Fibroblast of lung (primary cell): ENCODE data around the gene GRIK2. TPM values are rescaled to one million over a fixed set of nuclear protein-coding genes. Genes with fewer than 3 reads are reported as not detected.

ENCODE experiments used
- DNase-seq, 2 donors: peaks; one replicate each; pipeline versions ENCODE4 v3.0.0 to v3.0.0-alpha.2; 2010; ENCODE audit warnings: low read depth in 2 of 2
- H2AFZ ChIP-seq: 2 replicates; pipeline ENCODE4 v1.5.1; 2012; ENCODE audit warnings: low read length, control low read depth, inconsistent platforms
- H3K27ac ChIP-seq: 2 replicates; pipeline ENCODE4 v1.5.1; 2011; ENCODE audit warnings: low read length, control low read depth; ENCODE audit not compliant: insufficient read depth
- H3K27me3 ChIP-seq: 2 replicates; pipeline ENCODE4 v1.5.1; 2011; ENCODE audit warnings: mild to moderate bottlenecking, low read length; ENCODE audit not compliant: control insufficient read depth, insufficient read depth
- H3K36me3 ChIP-seq: 2 replicates; pipeline ENCODE4 v1.5.1; 2011; ENCODE audit warnings: low read length; ENCODE audit not compliant: control insufficient read depth, insufficient read depth
- H3K4me1 ChIP-seq: 2 replicates; pipeline ENCODE4 v1.5.1; 2011; ENCODE audit warnings: low read length; ENCODE audit not compliant: control insufficient read depth, insufficient read depth; ENCODE audit errors: extremely low read depth
- H3K4me2 ChIP-seq: 2 replicates; pipeline ENCODE4 v1.5.1; 2011; ENCODE audit warnings: low read length, control low read depth; ENCODE audit not compliant: insufficient read depth; ENCODE audit errors: extremely low read depth
- H3K4me3 ChIP-seq, 4 experiments: fragments of 200-600 bp in 1 of 4; sonication (generic) in 1 of 4; replicated peaks in 1 of 4; 2 replicates each; pipeline ENCODE4 v1.5.1; 2011 to 2016; ENCODE audit warnings: low read length in 4 of 4, low read depth in 3 of 4, mild to moderate bottlenecking in 3 of 4, control low read depth in 2 of 4, inconsistent platforms in 1 of 4, mixed read lengths in 1 of 4; ENCODE audit not compliant: insufficient read depth in 1 of 4; ENCODE audit errors: control extremely low read depth in 1 of 4
- H3K79me2 ChIP-seq: 2 replicates; pipeline ENCODE4 v1.5.1; 2012; ENCODE audit warnings: mild to moderate bottlenecking, low read length, inconsistent platforms; ENCODE audit not compliant: control insufficient read depth, insufficient read depth
- H3K9ac ChIP-seq: 2 replicates; pipeline ENCODE4 v1.5.1; 2011; ENCODE audit warnings: mild to moderate bottlenecking, low read length, control low read depth; ENCODE audit not compliant: insufficient read depth
- H3K9me3 ChIP-seq: 2 replicates; pipeline ENCODE4 v1.5.1; 2012; ENCODE audit warnings: low read depth, low read length; ENCODE audit not compliant: control insufficient read depth, insufficient read depth
- H4K20me1 ChIP-seq: 2 replicates; pipeline ENCODE4 v1.5.1; 2011; ENCODE audit warnings: low read length; ENCODE audit not compliant: control insufficient read depth, insufficient read depth; ENCODE audit errors: extremely low read depth
- CTCF ChIP-seq, 2 donors: IDR thresholded peaks in 1 of 2; conservative IDR thresholded peaks in 1 of 2; 1 replicate in 1 of 2; 2 replicates in 1 of 2; pipeline ENCODE4 v1.5.1; 2011 to 2012; ENCODE audit warnings: low read length in 2 of 2, control low read depth in 1 of 2, inconsistent platforms in 1 of 2, low read depth in 1 of 2, mild to moderate bottlenecking in 1 of 2
- EZH2 ChIP-seq: IDR thresholded peaks from 2 replicates; pipeline ENCODE4 v1.5.1; 2012; ENCODE audit warnings: low read length, control low read depth, mild to moderate bottlenecking; ENCODE audit errors: missing control alignments
- polyA plus RNA-seq, 2 donors: library from polyadenylated mRNA; depleted of rRNA in 1 of 2; stranded (reverse) in 1 of 2; unstranded in 1 of 2; fragments of >200 nt; gene quantifications; 2 replicates each; pipeline ENCODE4 v1.2.1, GENCODE V29; 2011 to 2012; ENCODE audit warnings: missing spikeins in 1 of 2
- total RNA-seq: library from RNA; depleted of rRNA; stranded (reverse); fragments of >200 nt; gene quantifications from 2 replicates; pipeline ENCODE4 v1.2.1, GENCODE V29; 2014

The GRIK2 gene
- total and polyA plus RNA-seq, 2 donors (not counting 1 experiment from before 2014, with no cell fraction given): 0.33 to 0.40 TPM

GRCh38 chr6:101645770-101646169 lies 252.3 kb downstream of the GRIK2 start:
- no peaks in the 10 kb centered on the region for H3K4me1 ChIP-seq

GRCh38 chr6:101650402-101651100 lies 257.0 kb downstream of the GRIK2 start:
- H3K36me3 ChIP-seq: no peaks in the 10 kb centered on the region
- TF ChIP-seq CTCF (conservative IDR thresholded peaks at IDR 0.05 in 1 of 2, IDR thresholded peaks at IDR 0.05 in 1 of 2; ENCODE audit: low read depth in 1 of 2, low read length in 2 of 2) (no peak), EZH2 (no peak)
- H3K79me2 ChIP-seq: no peaks in the 10 kb centered on the region

More at GRCh38 chr6:101645770-101646169, 252.3 kb downstream of the GRIK2 start:
- H3K27ac ChIP-seq: no peak overlapping the region
- no peak overlapping the region for H2AFZ ChIP-seq
- no peaks in the 10 kb centered on the region for H3K79me2 ChIP-seq
- H3K9me3 ChIP-seq: no peaks in the 10 kb centered on the region
- H3K4me2 ChIP-seq: no peak overlapping the region
- no peak for DNase-seq
- H3K4me3 ChIP-seq: no peak overlapping the region
- no peaks in the 10 kb centered on the region for H3K27me3 ChIP-seq
- H3K36me3 ChIP-seq: no peaks in the 10 kb centered on the region
- TF ChIP-seq CTCF (conservative IDR thresholded peaks at IDR 0.05 in 1 of 2, IDR thresholded peaks at IDR 0.05 in 1 of 2; ENCODE audit: low read depth in 1 of 2, low read length in 2 of 2): no peak
- TF ChIP-seq EZH2: no peak
- H4K20me1 ChIP-seq: no peaks in the 10 kb centered on the region
- H3K9ac ChIP-seq: no peak overlapping the region

GRCh38 chr6:101652079-101652478 lies 258.6 kb downstream of the GRIK2 start:
- H3K4me3 ChIP-seq: no peak overlapping the region
- H3K9me3 ChIP-seq: no peaks in the 10 kb centered on the region
- no peaks in the 10 kb centered on the region for H3K27me3 ChIP-seq
- no peak overlapping the region for H3K9ac ChIP-seq
- H4K20me1 ChIP-seq: no peaks in the 10 kb centered on the region
- DNase-seq: no peak
- no peak for TF ChIP-seq EZH2
- no peak overlapping the region for H3K27ac ChIP-seq
- H2AFZ ChIP-seq: no peak overlapping the region
- no peaks in the 10 kb centered on the region for H3K79me2 ChIP-seq
- H3K4me1 ChIP-seq: no peaks in the 10 kb centered on the region
- H3K36me3 ChIP-seq: no peaks in the 10 kb centered on the region
- H3K4me2 ChIP-seq: no peak overlapping the region

More at GRCh38 chr6:101650402-101651100, 257.0 kb downstream of the GRIK2 start:
- Histone ChIP-seq H4K20me1 (no peaks in the 10 kb centered on the region), H3K27me3 (no peaks in the 10 kb centered on the region), H3K9ac (no peak overlapping the region), H3K4me2 (no peak overlapping the region), H3K4me3 (no peak overlapping the region), H3K9me3 (no peaks in the 10 kb centered on the region), H3K27ac (no peak overlapping the region), H3K4me1 (no peaks in the 10 kb centered on the region), H2AFZ (no peak overlapping the region)
- no peak for DNase-seq
